GM23248 (cell line): Measurements from ENCODE around the gene TFB2M. TPM values are rescaled to one million over a fixed set of nuclear protein-coding genes. Genes with fewer than 3 reads are reported as not detected.

Source experiments
- DNase-seq: peaks from one replicate; pipeline ENCODE4 v3.0.0-alpha.2; 2015
- H2AFZ ChIP-seq: fragments of 200-600 bp; sonication (generic); 2 replicates; pipeline ENCODE4 v1.6.1; 2016; ENCODE audit warnings: antibody characterized with exemption
- H3F3A ChIP-seq: fragments of 200-600 bp; sonication (generic); 2 replicates; pipeline ENCODE4 v1.6.1; 2016; ENCODE audit warnings: mild to moderate bottlenecking, antibody characterized with exemption, mixed run types; ENCODE audit not compliant: insufficient read depth
- H3K27ac ChIP-seq: fragments of 200-600 bp; sonication (generic); 2 replicates; pipeline ENCODE4 v1.5.1; 2016; ENCODE audit warnings: mild to moderate bottlenecking
- H3K27me3 ChIP-seq: fragments of 200-600 bp; sonication (generic); replicated peaks from 2 replicates; pipeline ENCODE4 v1.6.1; 2016; ENCODE audit warnings: mild to moderate bottlenecking; ENCODE audit not compliant: insufficient read depth
- H3K36me3 ChIP-seq: fragments of 200-600 bp; sonication (generic); 2 replicates; pipeline ENCODE4 v1.6.1; 2016; ENCODE audit warnings: low read depth, mild to moderate bottlenecking
- H3K4me1 ChIP-seq: fragments of 200-600 bp; sonication (generic); 2 replicates; pipeline ENCODE4 v1.6.1; 2016; ENCODE audit warnings: mild to moderate bottlenecking; ENCODE audit not compliant: insufficient read depth
- H3K4me2 ChIP-seq: fragments of 200-600 bp; sonication (generic); one replicate; pipeline ENCODE4 v1.6.1; 2016; ENCODE audit warnings: mild to moderate bottlenecking; ENCODE audit not compliant: unreplicated experiment
- H3K4me3 ChIP-seq: fragments of 200-600 bp; sonication (generic); 2 replicates; pipeline ENCODE4 v1.5.1; 2016; ENCODE audit warnings: mild to moderate bottlenecking
- H3K79me2 ChIP-seq: fragments of 200-600 bp; sonication (generic); 2 replicates; pipeline ENCODE4 v1.6.1; 2016; ENCODE audit warnings: mild to moderate bottlenecking; ENCODE audit not compliant: insufficient read depth
- H3K9ac ChIP-seq: fragments of 200-600 bp; sonication (generic); 2 replicates; pipeline ENCODE4 v1.6.1; 2016; ENCODE audit warnings: mild to moderate bottlenecking
- H3K9me2 ChIP-seq: fragments of 200-600 bp; sonication (generic); 2 replicates; pipeline ENCODE4 v1.6.1; 2016; ENCODE audit warnings: mixed run types, mild to moderate bottlenecking, moderate library complexity; ENCODE audit not compliant: insufficient read depth
- H3K9me3 ChIP-seq: fragments of 200-600 bp; sonication (generic); one replicate; pipeline ENCODE4 v1.6.1; 2017; ENCODE audit warnings: low read depth
- H4K20me1 ChIP-seq: fragments of 200-600 bp; sonication (generic); 2 replicates; pipeline ENCODE4 v1.6.0; 2016; ENCODE audit not compliant: insufficient read depth
- EZH2 ChIP-seq: fragments of 200-600 bp; sonication (generic); IDR thresholded peaks from 2 replicates; pipeline ENCODE4 v1.6.1; 2018; ENCODE audit warnings: antibody characterized with exemption, mild to moderate bottlenecking; ENCODE audit not compliant: insufficient read depth, poor library complexity, severe bottlenecking
- EZH2phosphoT487 ChIP-seq: fragments of 200-600 bp; sonication (generic); IDR thresholded peaks from 2 replicates; pipeline ENCODE4 v1.6.1; 2018; ENCODE audit warnings: antibody characterized with exemption, moderate library complexity, mild to moderate bottlenecking, low read depth; ENCODE audit not compliant: insufficient read depth
- WGBS, 2 experiments: methylation state at CpG; one replicate each; pipeline ENCODE4 v1.1.6; 2015 to 2017; ENCODE audit warnings: low lambda C conversion rate in 2 of 2, low coverage in 1 of 2; ENCODE audit errors: missing lambda C conversion rate in 2 of 2; 5-methylcytosine and 5-hydroxymethylcytosine counted together
- in situ Hi-C: fragments of 300-500 bp; cut with MboI; formaldehyde crosslinking; loops from 2 replicates; pipeline ENCODE4 v1.15.0; 2020
- polyA plus RNA-seq: library from polyadenylated mRNA; unstranded; fragments of >200 nt; fragmentation: Nextera tagmentation; extraction: Ambion mirVana; gene quantifications from 2 replicates; pipeline ENCODE4 v1.2.1, GENCODE V29; 2016
- total RNA-seq: library from RNA; depleted of rRNA; stranded (reverse); fragments of >200 nt; shearing (Covaris generic); gene quantifications from 2 replicates; pipeline ENCODE4 v1.2.3, GENCODE V29; 2014

The TFB2M gene
- total and polyA plus RNA-seq, 2 experiments from 2014 or later: 20.6 to 32.0 TPM

GRCh38 chr1:246554201-246554600 is 11.9 kb downstream of the TFB2M start:
- WGBS, 2 experiments: 94% methylated on average over 16 of the region's 16 CpGs
- Histone ChIP-seq H3K4me2 (no peak overlapping the region), H3K9ac (no peak overlapping the region), H3K4me3 (no peak overlapping the region), H4K20me1 (no peaks in the 10 kb centered on the region), H3K27me3 (no peaks in the 10 kb centered on the region), H3F3A (no peaks in the 10 kb centered on the region), H2AFZ (no peak overlapping the region), H3K4me1 (no peaks in the 10 kb centered on the region), H3K9me2 (no peaks in the 10 kb centered on the region), H3K79me2 (peaks cover 96% of the 10 kb centered on the region), H3K27ac (no peak overlapping the region), H3K9me3 (no peaks in the 10 kb centered on the region), H3K36me3 (peaks cover 55% of the 10 kb centered on the region)
- DNase-seq: no peak
- in situ Hi-C loops: no loop called here
- TF ChIP-seq EZH2phosphoT487 (no peak), EZH2 (no peak)

DNA sequence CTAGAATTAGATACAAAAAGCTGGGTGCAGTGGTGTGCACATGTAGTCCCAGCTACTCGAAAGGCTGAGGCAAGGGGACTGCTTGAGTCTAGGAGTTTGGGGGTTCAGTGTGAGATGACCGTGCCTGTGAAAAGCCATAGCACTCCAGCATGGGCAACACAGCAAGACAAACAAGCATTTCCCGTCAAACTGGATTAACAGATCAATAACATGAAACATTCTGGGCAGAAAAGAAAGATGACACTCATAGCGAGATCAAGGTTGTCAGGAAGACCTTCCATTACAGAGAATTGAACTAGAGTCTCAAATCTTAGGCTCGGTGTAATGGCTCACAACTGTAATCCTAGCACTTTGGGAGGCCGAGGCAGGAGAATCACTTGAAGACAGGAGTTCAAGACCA is 14.0 kb downstream of the TFB2M start:
- no peaks in the 10 kb centered on the region for H4K20me1 ChIP-seq
- no peaks in the 10 kb centered on the region for H3K27me3 ChIP-seq
- in situ Hi-C loops: no loop called here
- H3K79me2 ChIP-seq: peaks cover 81% of the 10 kb centered on the region
- no peaks in the 10 kb centered on the region for H3K9me2 ChIP-seq
- H3K4me1 ChIP-seq: no peaks in the 10 kb centered on the region
- H3K27ac ChIP-seq: no peak overlapping the region
- no peak for DNase-seq
- no peaks in the 10 kb centered on the region for H3K9me3 ChIP-seq
- TF ChIP-seq EZH2phosphoT487 (no peak), EZH2 (no peak)
- H2AFZ ChIP-seq: no peak overlapping the region
- no peak overlapping the region for H3K4me3 ChIP-seq
- H3K4me2 ChIP-seq: no peak overlapping the region
- peaks cover 60% of the 10 kb centered on the region for H3K36me3 ChIP-seq
- no peaks in the 10 kb centered on the region for H3F3A ChIP-seq
- WGBS, 2 experiments: 93 to 94% methylated on average over 6 of the region's 6 CpGs
- H3K9ac ChIP-seq: no peak overlapping the region

- in situ Hi-C loops: no loop called here
- Histone ChIP-seq H3K4me3 (no peak overlapping the region), H2AFZ (no peak overlapping the region), H3K4me1 (no peaks in the 10 kb centered on the region), H3K36me3 (peaks cover 48% of the 10 kb centered on the region), H3K9ac (no peak overlapping the region), H4K20me1 (no peaks in the 10 kb centered on the region), H3K27ac (no peak overlapping the region), H3K9me3 (no peaks in the 10 kb centered on the region), H3K9me2 (no peaks in the 10 kb centered on the region), H3F3A (no peaks in the 10 kb centered on the region), H3K79me2 (peaks cover 64% of the 10 kb centered on the region), H3K27me3 (no peaks in the 10 kb centered on the region), H3K4me2 (no peak overlapping the region)
- no peak for DNase-seq
- 80 to 83% methylated on average over 11 of the region's 11 CpGs for WGBS, 2 experiments
- TF ChIP-seq EZH2phosphoT487 (no peak), EZH2 (no peak)
Observed at GRCh38 chr1:246550402-246550801, 15.7 kb downstream of the TFB2M start.

DNA sequence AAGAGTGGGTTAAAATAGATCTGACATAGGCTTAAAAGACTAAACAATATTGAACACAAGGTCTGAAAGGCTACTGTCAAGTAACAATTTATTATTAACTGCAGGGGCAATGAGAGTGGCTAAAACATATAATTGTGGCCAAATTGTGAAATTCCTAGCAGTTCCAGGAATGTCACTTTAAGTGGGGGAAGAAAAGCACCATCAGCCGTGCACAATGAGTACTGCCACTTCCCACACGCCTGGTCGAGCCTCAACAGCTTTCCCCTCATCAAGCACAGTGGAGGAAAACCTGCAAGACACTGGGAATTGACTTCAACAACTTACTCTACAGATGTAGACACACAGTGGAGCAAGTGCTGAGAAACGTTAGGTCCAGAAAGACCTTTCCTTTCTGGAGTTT is 16.4 kb downstream of the TFB2M start:
- no peaks in the 10 kb centered on the region for H4K20me1 ChIP-seq
- H3K4me1 ChIP-seq: no peaks in the 10 kb centered on the region
- 52 to 54% methylated on average over 4 of the region's 4 CpGs for WGBS, 2 experiments
- H3K4me3 ChIP-seq: no peak overlapping the region
- no peak overlapping the region for H3K9ac ChIP-seq
- no peak overlapping the region for H3K27ac ChIP-seq
- H3K4me2 ChIP-seq: no peak overlapping the region
- in situ Hi-C loops: no loop called here
- DNase-seq: no peak
- no peaks in the 10 kb centered on the region for H3F3A ChIP-seq
- H3K9me2 ChIP-seq: no peaks in the 10 kb centered on the region
- peaks cover 57% of the 10 kb centered on the region for H3K79me2 ChIP-seq
- no peaks in the 10 kb centered on the region for H3K27me3 ChIP-seq
- H3K9me3 ChIP-seq: no peaks in the 10 kb centered on the region
- no peak for TF ChIP-seq EZH2phosphoT487
- no peak for TF ChIP-seq EZH2
- H3K36me3 ChIP-seq: peaks cover 41% of the 10 kb centered on the region
- no peak overlapping the region for H2AFZ ChIP-seq

- Histone ChIP-seq H3K9ac (no peak overlapping the region), H3K4me3 (no peak overlapping the region), H3K27ac (no peak overlapping the region), H3K79me2 (0 out of 2 replicates have a peak, but pooled peaks cover 5% of the 10 kb centered on the region), H3F3A (0 out of 2 replicates have a peak, but pooled peaks cover 4% of the 10 kb centered on the region), H3K4me2 (no peak overlapping the region), H3K9me3 (no peaks in the 10 kb centered on the region), H4K20me1 (no peaks in the 10 kb centered on the region), H3K4me1 (no peaks in the 10 kb centered on the region), H2AFZ (no peak overlapping the region), H3K9me2 (no peaks in the 10 kb centered on the region), H3K36me3 (peaks cover 54% of the 10 kb centered on the region), H3K27me3 (no peaks in the 10 kb centered on the region)
- 97 to 100% methylated on average over 1 of the region's 1 CpG for WGBS, 2 experiments
- no peak for DNase-seq
- in situ Hi-C loops: no loop called here
- TF ChIP-seq EZH2phosphoT487 (no peak), EZH2 (no peak)
Observed at GRCh38 chr1:246544001-246544400, 22.1 kb downstream of the TFB2M start.
